ENCODE results near the gene GDF7. TPM values are rescaled to one million over a fixed set of nuclear protein-coding genes. Genes with fewer than 3 reads are reported as not detected.

GDF7 gene
- total and polyA plus RNA-seq, 2 of the 4 experiments (the other 2 are of a cell fraction), result under 0.01 to 0.02 TPM

DNA sequence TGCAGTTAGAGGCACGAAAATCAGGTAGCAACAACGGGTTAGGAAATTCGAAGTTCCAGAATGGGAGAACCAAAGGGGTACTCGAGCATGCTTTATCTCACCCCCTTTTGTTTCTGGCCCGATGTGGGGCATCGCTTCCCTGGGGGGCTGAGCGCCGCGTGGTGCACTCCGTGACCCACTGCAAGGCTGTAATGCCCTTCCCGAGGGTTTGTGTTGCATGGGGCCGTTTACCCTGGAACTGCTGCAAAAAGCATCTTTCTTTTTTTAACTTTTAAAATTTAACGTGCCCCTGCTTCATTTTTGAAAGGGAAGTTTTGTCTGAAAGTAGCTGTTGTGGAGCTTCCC, 4.8 kb downstream of the GDF7 start:
- Histone ChIP-seq H3K4ac (ENCODE audit: low read depth, low read length) (no peak overlapping the region), H3K9me1 (ENCODE audit: insufficient read depth, low read length) (peaks cover 5% of the 10 kb centered on the region; the same call in 1 of the 2 replicates), H4K91ac (ENCODE audit: insufficient read depth, low read depth, low read length) (no peak overlapping the region), H2BK20ac (ENCODE audit: low read depth, low read length) (no peak overlapping the region), H2BK5ac (ENCODE audit: low read depth, low read length, poor library complexity, severe bottlenecking) (no peak overlapping the region), H3K79me1 (ENCODE audit: low read depth in 1 of 2, low read length in 2 of 2) (no peaks in the 10 kb centered on the region), H2BK120ac (ENCODE audit: low read depth, low read length) (no peak overlapping the region), H3K9me3 (ENCODE audit: control insufficient read depth, insufficient read depth, low read length) (peaks cover 12% of the 10 kb centered on the region; the same call in 1 of the 2 replicates), H4K5ac (ENCODE audit: low read depth, low read length) (no peak overlapping the region), H3K56ac (ENCODE audit: extremely low read depth, insufficient read depth, low read length) (no peak overlapping the region), H3K36me3 (ENCODE audit: control insufficient read depth, insufficient read depth, low read length) (no peaks in the 10 kb centered on the region), H3K18ac (ENCODE audit: low read depth, low read length) (no peak overlapping the region), H2AK5ac (ENCODE audit: low read depth, low read length) (no peak overlapping the region), H3K27ac (ENCODE audit: insufficient read depth, low read length) (no peak overlapping the region), H3K9ac (ENCODE audit: low read depth, low read length) (no peak overlapping the region), H3K27me3 (ENCODE audit: control insufficient read depth, insufficient read depth, low read length) (peaks cover 58% of the 10 kb centered on the region), H4K20me1 (ENCODE audit: insufficient read depth, low read length) (no peaks in the 10 kb centered on the region; the same call in 1 of the 2 replicates), H2BK15ac (ENCODE audit: low read depth, low read length) (no peak overlapping the region), H3K14ac (replicated peaks; ENCODE audit: low read depth, low read length) (no peak overlapping the region), H3K4me1 (ENCODE audit: control insufficient read depth, insufficient read depth, low read length) (peaks cover 7% of the 10 kb centered on the region; the same call in 1 of the 2 replicates), H4K8ac (ENCODE audit: low read depth in 2 of 2, low read length in 2 of 2) (no peak overlapping the region), H2AFZ (replicated peaks; ENCODE audit: low read length, poor library complexity) (no peak overlapping the region), H3K4me3 (ENCODE audit: insufficient read depth, low read depth, low read length) (no peak overlapping the region), H3K23ac (ENCODE audit: low read depth, low read length) (no peak overlapping the region), H2AK9ac (replicated peaks; ENCODE audit: low read depth, low read length, poor library complexity) (no peak overlapping the region), H3K4me2 (ENCODE audit: low read depth, low read length) (no peak overlapping the region)
- ATAC-seq (ENCODE audit: low read depth) (no peak), DNase-seq (no peak)
- WGBS, 2 experiments (ENCODE audit: extremely low coverage in 2 of 2, insufficient read length in 1 of 2), result 0% methylated on average over 1 of the region's 13 CpGs; no CpG with 5 or more reads in 1 of the 2 experiments
- intact Hi-C loops (cut with micrococcal nuclease), result no loop called here
- CTCF ChIA-PET, result interaction anchor here (0.7 kb wide), 1 partner anchor 291 kb away, joined by 3 read pairs; no protein-coding TSS in a partner anchor
- no peak for TF ChIP-seq RFX5 (IDR thresholded peaks at IDR 0.05; ENCODE audit: low read depth, low read length)
- no peak for TF ChIP-seq SMC3 (IDR thresholded peaks at IDR 0.05; ENCODE audit: low read depth, low read length)
- TF ChIP-seq POLR2A (IDR thresholded peaks at IDR 0.05; ENCODE audit: low read depth, low read length), result no peak
- no peak for TF ChIP-seq MAFK (IDR thresholded peaks at IDR 0.05; ENCODE audit: low read depth, low read length)
- no peak for TF ChIP-seq RCOR1 (IDR thresholded peaks at IDR 0.05; ENCODE audit: insufficient replicate concordance, low read length)
- TF ChIP-seq CHD1 (IDR thresholded peaks at IDR 0.05; ENCODE audit: low read depth, low read length), result no peak
- TF ChIP-seq, protein P1, sequence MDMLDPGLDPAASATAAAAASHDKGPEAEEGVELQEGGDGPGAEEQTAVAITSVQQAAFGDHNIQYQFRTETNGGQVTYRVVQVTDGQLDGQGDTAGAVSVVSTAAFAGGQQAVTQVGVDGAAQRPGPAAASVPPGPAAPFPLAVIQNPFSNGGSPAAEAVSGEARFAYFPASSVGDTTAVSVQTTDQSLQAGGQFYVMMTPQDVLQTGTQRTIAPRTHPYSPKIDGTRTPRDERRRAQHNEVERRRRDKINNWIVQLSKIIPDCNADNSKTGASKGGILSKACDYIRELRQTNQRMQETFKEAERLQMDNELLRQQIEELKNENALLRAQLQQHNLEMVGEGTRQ (IDR thresholded peaks at IDR 0.05; ENCODE audit: low read depth, low read length), result no peak
- TF ChIP-seq NFE2L2 (IDR thresholded peaks at IDR 0.05; ENCODE audit: low read depth, low read length), result no peak
- TF ChIP-seq CEBPB (IDR thresholded peaks at IDR 0.05; ENCODE audit: low read depth, low read length), result no peak
- TF ChIP-seq BHLHE40 (IDR thresholded peaks at IDR 0.05; ENCODE audit: low read depth, low read length), result no peak
- TF ChIP-seq RAD21 (IDR thresholded peaks at IDR 0.05; ENCODE audit: low read length), result no peak
- no peak for TF ChIP-seq MAZ (IDR thresholded peaks at IDR 0.05; ENCODE audit: borderline replicate concordance, low read depth, low read length)
- TF ChIP-seq FOS (IDR thresholded peaks at IDR 0.05; ENCODE audit: low read depth, low read length), result no peak
- TF ChIP-seq, protein P2, sequence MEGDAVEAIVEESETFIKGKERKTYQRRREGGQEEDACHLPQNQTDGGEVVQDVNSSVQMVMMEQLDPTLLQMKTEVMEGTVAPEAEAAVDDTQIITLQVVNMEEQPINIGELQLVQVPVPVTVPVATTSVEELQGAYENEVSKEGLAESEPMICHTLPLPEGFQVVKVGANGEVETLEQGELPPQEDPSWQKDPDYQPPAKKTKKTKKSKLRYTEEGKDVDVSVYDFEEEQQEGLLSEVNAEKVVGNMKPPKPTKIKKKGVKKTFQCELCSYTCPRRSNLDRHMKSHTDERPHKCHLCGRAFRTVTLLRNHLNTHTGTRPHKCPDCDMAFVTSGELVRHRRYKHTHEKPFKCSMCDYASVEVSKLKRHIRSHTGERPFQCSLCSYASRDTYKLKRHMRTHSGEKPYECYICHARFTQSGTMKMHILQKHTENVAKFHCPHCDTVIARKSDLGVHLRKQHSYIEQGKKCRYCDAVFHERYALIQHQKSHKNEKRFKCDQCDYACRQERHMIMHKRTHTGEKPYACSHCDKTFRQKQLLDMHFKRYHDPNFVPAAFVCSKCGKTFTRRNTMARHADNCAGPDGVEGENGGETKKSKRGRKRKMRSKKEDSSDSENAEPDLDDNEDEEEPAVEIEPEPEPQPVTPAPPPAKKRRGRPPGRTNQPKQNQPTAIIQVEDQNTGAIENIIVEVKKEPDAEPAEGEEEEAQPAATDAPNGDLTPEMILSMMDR (conservative IDR thresholded peaks at IDR 0.05; ENCODE audit: low read depth, low read length), result no peak
- TF ChIP-seq, protein P3, sequence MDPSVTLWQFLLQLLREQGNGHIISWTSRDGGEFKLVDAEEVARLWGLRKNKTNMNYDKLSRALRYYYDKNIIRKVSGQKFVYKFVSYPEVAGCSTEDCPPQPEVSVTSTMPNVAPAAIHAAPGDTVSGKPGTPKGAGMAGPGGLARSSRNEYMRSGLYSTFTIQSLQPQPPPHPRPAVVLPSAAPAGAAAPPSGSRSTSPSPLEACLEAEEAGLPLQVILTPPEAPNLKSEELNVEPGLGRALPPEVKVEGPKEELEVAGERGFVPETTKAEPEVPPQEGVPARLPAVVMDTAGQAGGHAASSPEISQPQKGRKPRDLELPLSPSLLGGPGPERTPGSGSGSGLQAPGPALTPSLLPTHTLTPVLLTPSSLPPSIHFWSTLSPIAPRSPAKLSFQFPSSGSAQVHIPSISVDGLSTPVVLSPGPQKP (IDR thresholded peaks at IDR 0.05; ENCODE audit: borderline replicate concordance, low read depth, low read length), result no peak
- no peak for TF ChIP-seq MXI1 (IDR thresholded peaks at IDR 0.05; ENCODE audit: borderline replicate concordance, low read depth, low read length)
- in situ Hi-C loops (cut with MboI; ENCODE audit: low sequenced_read_pairs), result loop anchor here (25.0 kb wide), 1 partner anchor 1091 kb away; no protein-coding TSS in a partner anchor
- dilution Hi-C loops (cut with HindIII; ENCODE audit: low sequenced_read_pairs, unreplicated experiment), result no loop called here
- BruUV-seq (replicated peaks), result no TSS peak
- POLR2A ChIA-PET (ENCODE audit: unreplicated experiment), result no interaction called here

Data from IMR-90 (cell line).